AG09319 (cell line): ENCODE data around the gene BARX1.

Experiments used
- DNase-seq: peaks from one replicate; pipeline ENCODE4 v3.0.0-alpha.2; 2010; ENCODE audit warnings: low read depth; ENCODE audit errors: extremely low read depth
- CTCF ChIP-seq: IDR thresholded peaks from 2 replicates; pipeline ENCODE4 v1.5.1; 2011; ENCODE audit warnings: low read depth, mild to moderate bottlenecking, inconsistent platforms, low read length, moderate library complexity

BARX1 gene

GRCh38 chr9:93955111-93955980 lies at the start of gene BARX1:
Gene BARX1, minus strand, starts transcription at chr9:93955355. Its CDS starts 209 bp downstream, at chr9:93955146.
- no peak for DNase-seq
- TF ChIP-seq CTCF: no peak

- peak; percentile 30 for DNase-seq
- peak; percentile 75 for TF ChIP-seq CTCF
Measured at GRCh38 chr9:94002316-94003140, 47.4 kb upstream of the BARX1 start.

GRCh38 chr9:93996863-93997262 lies 41.7 kb upstream of the BARX1 start:
- no peak for DNase-seq
- no peak for TF ChIP-seq CTCF

GRCh38 chr9:93996367-93996766 lies 41.2 kb upstream of the BARX1 start:
- DNase-seq: no peak
- no peak for TF ChIP-seq CTCF

GRCh38 chr9:93994545-93994944 lies 39.4 kb upstream of the BARX1 start:
- TF ChIP-seq CTCF: no peak
- no peak for DNase-seq

GRCh38 chr9:93994132-93994531 lies 39.0 kb upstream of the BARX1 start:
- no peak for TF ChIP-seq CTCF
- DNase-seq: no peak

- no peak for TF ChIP-seq CTCF
- DNase-seq: no peak
Measured at GRCh38 chr9:93992830-93993229, 37.7 kb upstream of the BARX1 start.
